PC-9 (cell line): ENCODE data around the gene EDC3. TPM values are rescaled to one million over a fixed set of nuclear protein-coding genes. Genes with fewer than 3 reads are reported as not detected.
"Not testable (repeated sequence)": the region's sequence is repeated elsewhere in the genome, so short reads cannot be mapped to it uniquely, and the experiment has no call there.

Experiments
- Bru-seq: library from RNA; stranded (reverse); fragments of 400-500 nt; gene quantifications from one replicate; lab custom pipeline; 2021; lab: Mats Ljungman, UMichigan
- BruChase-seq, 2 experiments: library from RNA; stranded (reverse); fragments of 400-500 nt; gene quantifications; one replicate each; lab custom pipeline; 2021; lab: Mats Ljungman, UMichigan
- BruUV-seq: library from RNA; stranded (reverse); fragments of 400-500 nt; replicated peaks from 2 replicates; lab custom pipeline; 2021; lab: Mats Ljungman, UMichigan
- CTCF ChIA-PET: fragments of 300-600 bp; sonication (Branson Sonifier 250); formaldehyde crosslinking; loops from one replicate; lab custom pipeline; 2022; ENCODE audit warnings: antibody characterized with exemption; lab: Charles Lee
- POLR2A ChIA-PET: fragments of 300-600 bp; sonication (Branson Sonifier 250); formaldehyde crosslinking; loops from one replicate; lab custom pipeline; 2022; ENCODE audit warnings: antibody characterized with exemption; ENCODE audit not compliant: unreplicated experiment; lab: Charles Lee
- DNase-seq, 2 experiments: peaks; one replicate each; pipeline versions ENCODE4 v3.0.0 to v3.0.0-alpha.2; 2015 to 2022; ENCODE audit warnings: mixed read lengths in 1 of 2
- H2AFZ ChIP-seq: fragments of 200-600 bp; sonication (generic); 2 replicates; pipeline ENCODE4 v1.8.1; 2017; ENCODE audit warnings: antibody characterized with exemption
- H3F3A ChIP-seq: fragments of 200-600 bp; sonication (generic); 2 replicates; pipeline ENCODE4 v1.8.1; 2017; ENCODE audit warnings: antibody characterized with exemption, mild to moderate bottlenecking, low read depth; ENCODE audit not compliant: insufficient read depth
- H3K27ac ChIP-seq: fragments of 200-600 bp; sonication (generic); 2 replicates; pipeline ENCODE4 v1.6.1; 2016; ENCODE audit warnings: mixed run types
- H3K27me3 ChIP-seq: fragments of 200-600 bp; sonication (generic); 2 replicates; pipeline ENCODE4 v1.6.1; 2016; ENCODE audit warnings: low read depth, mixed run types; ENCODE audit not compliant: insufficient read depth
- H3K36me3 ChIP-seq: fragments of 200-600 bp; sonication (generic); 2 replicates; pipeline ENCODE4 v1.6.1; 2016; ENCODE audit warnings: low read depth, mixed run types
- H3K4me1 ChIP-seq: fragments of 200-600 bp; sonication (generic); replicated peaks from 2 replicates; pipeline ENCODE4 v1.6.1; 2016; ENCODE audit warnings: mixed run types; ENCODE audit not compliant: insufficient read depth
- H3K4me2 ChIP-seq: fragments of 200-600 bp; sonication (generic); 2 replicates; pipeline ENCODE4 v1.6.1; 2017; ENCODE audit warnings: mixed run types
- H3K4me3 ChIP-seq: fragments of 200-600 bp; sonication (generic); 2 replicates; pipeline ENCODE4 v1.6.1; 2016; ENCODE audit warnings: mixed run types
- H3K79me2 ChIP-seq: fragments of 200-600 bp; sonication (generic); 2 replicates; pipeline ENCODE4 v1.6.1; 2017; ENCODE audit warnings: low read depth, mixed run types
- H3K9me2 ChIP-seq: fragments of 200-600 bp; sonication (generic); 2 replicates; pipeline ENCODE4 v1.8.1; 2017; ENCODE audit warnings: mild to moderate bottlenecking; ENCODE audit not compliant: insufficient read depth
- H3K9me3 ChIP-seq: fragments of 200-600 bp; sonication (generic); 2 replicates; pipeline ENCODE4 v1.8.1; 2016; ENCODE audit warnings: low read depth; ENCODE audit not compliant: insufficient read depth
- H4K20me1 ChIP-seq: fragments of 200-600 bp; sonication (generic); 2 replicates; pipeline ENCODE4 v1.8.1; 2017; ENCODE audit not compliant: insufficient read depth
- CTCF ChIP-seq: fragments of 200-600 bp; sonication (generic); conservative IDR thresholded peaks from 2 replicates; pipeline ENCODE4 v1.6.1; 2017; ENCODE audit warnings: mixed run types, antibody characterized with exemption, mild to moderate bottlenecking, moderate library complexity
- EZH2 ChIP-seq: fragments of 200-600 bp; sonication (generic); IDR thresholded peaks from 2 replicates; pipeline ENCODE4 v1.8.0; 2017; ENCODE audit warnings: antibody characterized with exemption, low read depth
- intact Hi-C: fragments of 100-400 bp; cut with micrococcal nuclease; formaldehyde crosslinking; loops from one replicate; pipeline ENCODE4 v1.10.0; 2022; ENCODE audit not compliant: unreplicated experiment
- long read RNA-seq: library from polyadenylated mRNA; stranded (forward); transcript quantifications from one replicate; pipeline ENCODE4 v2.0.0, GENCODE V29; 2022
- total RNA-seq: library from RNA; stranded (reverse); gene quantifications from 2 replicates; pipeline ENCODE4 v1.2.3, GENCODE V29; 2021

Gene EDC3
- 43.3 and 46.3 TPM in 2 replicates for total RNA-seq
- Bru-seq, nascent RNA: percentile 79 among the genes with signal in this experiment
- percentile 76 among the genes with signal in this experiment for BruChase-seq, experiment 1, labeled RNA remaining after a 2-hour chase
- percentile 73 among the genes with signal in this experiment for BruChase-seq, experiment 2, labeled RNA remaining after a 6-hour chase
- long read RNA-seq, transcript EDC3-214 (8 exons, 1,825 nt): minor isoform, 12 of 76 reads
- long read RNA-seq, transcript EDC3-201 (7 exons, 3,763 nt): major isoform, 37 of 76 reads
- long read RNA-seq, partial matches to known transcripts: 6 of 76 reads
- long read RNA-seq, other reads (novel, unspliced or antisense): 16 of 76 reads

- ChIA-PET CTCF (no interaction called here), POLR2A (interaction anchor here (0.7 kb wide), 1 partner anchor 28 kb away, joined by 3 read pairs; no protein-coding TSS in a partner anchor)
- peak within 1 kb of the TSS; percentile 83 for H3K4me3 ChIP-seq
- H3F3A ChIP-seq: 0 out of 2 replicates have a peak, but pooled peaks cover 7% of the 10 kb centered on the region
- H2AFZ ChIP-seq: peak within 1 kb of the TSS; percentile 96
- intact Hi-C loops: no loop called here
- peak within 1 kb of the TSS; percentile 45 for H3K27ac ChIP-seq
- H3K36me3 ChIP-seq: no peaks in the 10 kb centered on the region
- no TSS peak for BruUV-seq
- H3K4me1 ChIP-seq: peaks cover 10% of the 10 kb centered on the region
- no peaks in the 10 kb centered on the region for H3K27me3 ChIP-seq
- H3K9me3 ChIP-seq: no peaks in the 10 kb centered on the region
- H3K9me2 ChIP-seq: no peaks in the 10 kb centered on the region
- peak; percentile 72 to 76 for DNase-seq
- H3K4me2 ChIP-seq: peak within 1 kb of the TSS; percentile 79
- peaks cover 49% of the 10 kb centered on the region for H3K79me2 ChIP-seq
- no peak for TF ChIP-seq EZH2
- TF ChIP-seq CTCF: no peak
- peaks cover 3% of the 10 kb centered on the region for H4K20me1 ChIP-seq
Measured at GRCh38 chr15:74695597-74696397, at the start of gene EDC3. Gene EDC3 (minus strand): TSS chr15:74696024. CDS start chr15:74675124, 20,900 bp downstream.

GRCh38 chr15:74742422-74742821, 46.6 kb upstream of the EDC3 start:
- H3K79me2 ChIP-seq: no peaks in the 10 kb centered on the region
- H3K27ac ChIP-seq: no peak overlapping the region
- intact Hi-C loops: no loop called here
- H3K4me2 ChIP-seq: no peak overlapping the region
- ChIA-PET POLR2A (no interaction called here), CTCF (interaction anchor here (0.7 kb wide), 1 partner anchor 79 kb away, joined by 4 read pairs; no protein-coding TSS in a partner anchor)
- no peaks in the 10 kb centered on the region for H3K4me1 ChIP-seq
- H3F3A ChIP-seq: no peaks in the 10 kb centered on the region
- H3K27me3 ChIP-seq: peaks cover 33% of the 10 kb centered on the region; the same call in 1 of the 2 replicates
- no peak overlapping the region for H2AFZ ChIP-seq
- TF ChIP-seq CTCF (no peak), EZH2 (no peak)
- no peaks in the 10 kb centered on the region for H3K9me3 ChIP-seq
- H4K20me1 ChIP-seq: no peaks in the 10 kb centered on the region
- no peaks in the 10 kb centered on the region for H3K36me3 ChIP-seq
- no peak for DNase-seq
- BruUV-seq: no TSS peak
- H3K4me3 ChIP-seq: no peak overlapping the region
- no peaks in the 10 kb centered on the region for H3K9me2 ChIP-seq

- H3K9me2 ChIP-seq, H3K9me3 ChIP-seq, DNase-seq, H3K36me3 ChIP-seq, H3K79me2 ChIP-seq, H2AFZ ChIP-seq, H3K27ac ChIP-seq, H3F3A ChIP-seq, BruUV-seq, H3K4me2 ChIP-seq, CTCF ChIA-PET, H4K20me1 ChIP-seq, intact Hi-C loops, H3K4me1 ChIP-seq, H3K4me3 ChIP-seq, POLR2A ChIA-PET: not testable (repeated sequence)
- H3K27me3 ChIP-seq: peaks cover 36% of the 10 kb centered on the region
Measured at GRCh38 chr15:74738239-74738638, 42.4 kb upstream of the EDC3 start.
